Heart left ventricle (tissue), 16 donors: Measurements from ENCODE around the gene PDCD1LG2. TPM values are rescaled to one million over a fixed set of nuclear protein-coding genes. Genes with fewer than 3 reads are reported as not detected.
A peak's percentile ranks its signal among the peaks of the same experiment; 100 is the strongest.

Source experiments
- ATAC-seq, 4 donors: fragments of 200-7000 bp; cut with Tn5 transposase; one replicate each; pipeline ENCODE4 v1.9.1; 2020 to 2022; ENCODE audit warnings: moderate library complexity in 4 of 4, mild to moderate bottlenecking in 3 of 4, moderate number of reproducible peaks in 1 of 4
- DNase-seq, 5 donors: peaks; one replicate each; pipeline ENCODE4 v3.0.0-alpha.2; 2020
- H3K27ac ChIP-seq, 12 donors: fragments of 200-600 bp; sonication (generic) in 4 of 12; one replicate each; pipeline versions ENCODE4 v1.5.0 to v1.8.0; 2016 to 2022; ENCODE audit warnings: mild to moderate bottlenecking in 2 of 12
- H3K27me3 ChIP-seq, 9 donors: fragments of 200-600 bp; sonication (generic) in 2 of 9; one replicate each; pipeline versions ENCODE4 v1.5.1 to v1.8.0; 2016 to 2022; ENCODE audit warnings: mild to moderate bottlenecking in 3 of 9
- H3K36me3 ChIP-seq, 9 donors: fragments of 200-600 bp; sonication (generic) in 2 of 9; one replicate each; pipeline versions ENCODE4 v1.5.0 to v1.8.0; 2018 to 2022; ENCODE audit warnings: mild to moderate bottlenecking in 2 of 9
- H3K4me1 ChIP-seq, 12 donors: fragments of 200-600 bp; sonication (generic) in 4 of 12; one replicate each; pipeline versions ENCODE4 v1.5.0 to v1.8.0; 2016 to 2022; ENCODE audit warnings: mild to moderate bottlenecking in 3 of 12
- H3K4me3 ChIP-seq, 12 donors: fragments of 200-600 bp; sonication (generic) in 4 of 12; one replicate each; pipeline versions ENCODE4 v1.5.0 to v1.8.0; 2017 to 2022; ENCODE audit warnings: mild to moderate bottlenecking in 9 of 12, moderate library complexity in 4 of 12
- H3K9me3 ChIP-seq, 12 donors: fragments of 200-600 bp; sonication (generic) in 4 of 12; one replicate each; pipeline versions ENCODE4 v1.5.0 to v1.8.0; 2016 to 2022; ENCODE audit warnings: mild to moderate bottlenecking in 1 of 12
- CTCF ChIP-seq, 12 donors: fragments of 200-600 bp; sonication (generic) in 4 of 12; IDR thresholded peaks; one replicate each; pipeline versions ENCODE4 v1.5.0 to v1.8.0; 2018 to 2022; ENCODE audit warnings: antibody characterized with exemption in 12 of 12, mild to moderate bottlenecking in 5 of 12
- POLR2A ChIP-seq, 2 donors: fragments of 450-650 bp; IDR thresholded peaks; one replicate each; pipeline ENCODE4 v1.6.1; 2017; ENCODE audit warnings: antibody characterized with exemption in 2 of 2, mild to moderate bottlenecking in 2 of 2, moderate library complexity in 2 of 2
- WGBS, 4 donors: extraction: QIAGEN DNeasy Blood & Tissue Kit in 2 of 4; methylation state at CpG; one replicate each; pipeline versions ENCODE4 v1.1.5 to v1.1.7; 2013 to 2018; 5-methylcytosine and 5-hydroxymethylcytosine counted together
- intact Hi-C, 10 donors: fragments of 100-400 bp; cut with DNase I; formaldehyde crosslinking; loops; one replicate each; pipeline versions ENCODE4 v1.11.1 to v1.14.2; 2022
- polyA plus RNA-seq, 2 donors: library from polyadenylated mRNA; stranded (reverse); fragments of 200-250 nt; gene quantifications; one replicate each; pipeline ENCODE4 v1.2.3, GENCODE V29; 2013
- total RNA-seq, 9 donors: library from RNA; depleted of rRNA in 2 of 9; stranded (reverse); fragments of >200 nt in 2 of 9; fragmentation: NEBNext Ultra II Directional in 3 of 9; extraction: Animal tissue kit (Norgen Biotek cat#: 25700) in 3 of 9; gene quantifications; one replicate each; pipeline versions ENCODE4 v1.1.0 to v1.2.4, GENCODE V29; 2016 to 2023
- donor health status: ischemic (EF 13 %, LVEDD 7.1; RV severe dilation, severe dysfunction).
- donor health status: healthy with polysubstance abuse.
- donor health status: DM: no; HTN: yes; CAD: no.
- donor health status: DM: no; HTN: no; CAD: no.
- donor health status: ischemic (EF 25% LVEDD 6.9; RV normal size, moderate dysfunction).
- donor health status: ischemic (EF 25% LVEDD 5.7; RV mildly dilated, moderate dysfunction).
- donor health status: healthy.
- donor health status: DM: yes; HTN: yes; CAD: no.
- donor health status: ischemic (EF 35%, LVEDD 5.7; RV mildly dilated, moderate dysfunction).
- donor health status: nonischemic (EF 11% LVEDD 7.7; RV severe dilation, severe dysfunction).
- donor health status: DM: yes; HTN: yes; CAD: no.
- donor health status: PGD.
- donor health status: ischemic (EF 29% LVEDD 5.4; RV normal size, mild dysfunction).
- donor health status: nonischemic (EF 23%, LVEDD 6.1; RV moderate dilation, normal function).

PDCD1LG2 gene
- total and polyA plus RNA-seq, 11 donors = 0.53 to 10.5 (median 1.1) TPM

GRCh38 chr9:5499157-5499556, 11.2 kb upstream of the PDCD1LG2 start:
- TF ChIP-seq POLR2A (IDR thresholded peaks at IDR 0.05) (no peak), CTCF (IDR thresholded peaks at IDR 0.05) (no peak)
- DNase-seq (no peak), ATAC-seq (no peak)
- no peaks in the 10 kb centered on the region for H3K27me3 ChIP-seq
- H3K4me1 ChIP-seq = peaks cover 5 to 42% (median 26%) of the 10 kb centered on the region in 12 donors
- peak overlapping the region in 11 of 12 donors; percentile 62 to 95 (median 85) for H3K27ac ChIP-seq
- no peak overlapping the region for H3K4me3 ChIP-seq
- intact Hi-C loops = loop anchor here in 1 of 10 donors (5.0 kb wide), 1 partner anchor 47 kb away; the partner anchor contains the start of gene CD274
- WGBS, 4 donors = 94 to 100% (median 99%) methylated on average over 1 of the region's 1 CpG
- H3K36me3 ChIP-seq = no peaks in the 10 kb centered on the region
- peaks cover 0 to 8% (median 0%) of the 10 kb centered on the region in 12 donors for H3K9me3 ChIP-seq

DNA sequence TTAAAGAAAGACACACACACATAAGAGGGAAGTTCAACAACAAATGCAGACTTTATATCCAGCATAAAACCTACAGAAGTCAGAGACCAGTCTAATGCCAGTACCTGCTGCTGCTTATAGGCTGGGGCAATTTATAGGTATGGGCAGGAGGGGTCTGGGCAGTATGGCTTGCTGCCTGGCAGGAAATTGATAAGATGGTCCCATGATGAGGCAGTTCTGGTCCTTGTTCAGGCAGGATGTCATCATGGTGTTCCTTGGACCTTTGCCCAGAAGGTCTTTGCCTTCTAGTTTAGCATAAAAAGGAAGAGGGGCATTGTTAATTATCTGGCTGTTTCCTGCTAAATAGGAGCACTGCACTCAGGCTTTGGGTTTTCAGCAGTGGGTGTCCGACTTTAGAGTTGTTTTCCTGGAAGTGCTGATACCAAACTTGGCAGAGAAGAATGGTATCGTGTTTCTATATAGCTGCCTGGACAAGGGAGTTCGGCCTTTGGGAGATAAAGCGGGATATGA, 10.4 kb upstream of the PDCD1LG2 start:
- Histone ChIP-seq H3K4me3 (no peak overlapping the region), H3K4me1 (peaks cover 5 to 42% (median 26%) of the 10 kb centered on the region in 12 donors), H3K36me3 (no peaks in the 10 kb centered on the region), H3K27ac (peak overlapping the region; percentile 62 to 95 (median 85)), H3K27me3 (no peaks in the 10 kb centered on the region), H3K9me3 (peaks cover 0 to 14% (median 0%) of the 10 kb centered on the region in 12 donors)
- intact Hi-C loops = loop anchor here in 7 of 10 donors (5.0 kb wide), 4 partner anchors 43 to 82 kb away; partner anchors contain the start of gene CD274 (in 4 of the 7)
- DNase-seq = peak in 3 of 5 donors; percentile 35 to 65 (median 60)
- WGBS, 4 donors = 9 to 29% (median 22%) methylated on average over 4 of the region's 4 CpGs
- TF ChIP-seq POLR2A (IDR thresholded peaks at IDR 0.05) = no peak
- TF ChIP-seq CTCF (IDR thresholded peaks at IDR 0.05) = no peak
- ATAC-seq = peak; percentile 55 to 69 (median 61)

DNA sequence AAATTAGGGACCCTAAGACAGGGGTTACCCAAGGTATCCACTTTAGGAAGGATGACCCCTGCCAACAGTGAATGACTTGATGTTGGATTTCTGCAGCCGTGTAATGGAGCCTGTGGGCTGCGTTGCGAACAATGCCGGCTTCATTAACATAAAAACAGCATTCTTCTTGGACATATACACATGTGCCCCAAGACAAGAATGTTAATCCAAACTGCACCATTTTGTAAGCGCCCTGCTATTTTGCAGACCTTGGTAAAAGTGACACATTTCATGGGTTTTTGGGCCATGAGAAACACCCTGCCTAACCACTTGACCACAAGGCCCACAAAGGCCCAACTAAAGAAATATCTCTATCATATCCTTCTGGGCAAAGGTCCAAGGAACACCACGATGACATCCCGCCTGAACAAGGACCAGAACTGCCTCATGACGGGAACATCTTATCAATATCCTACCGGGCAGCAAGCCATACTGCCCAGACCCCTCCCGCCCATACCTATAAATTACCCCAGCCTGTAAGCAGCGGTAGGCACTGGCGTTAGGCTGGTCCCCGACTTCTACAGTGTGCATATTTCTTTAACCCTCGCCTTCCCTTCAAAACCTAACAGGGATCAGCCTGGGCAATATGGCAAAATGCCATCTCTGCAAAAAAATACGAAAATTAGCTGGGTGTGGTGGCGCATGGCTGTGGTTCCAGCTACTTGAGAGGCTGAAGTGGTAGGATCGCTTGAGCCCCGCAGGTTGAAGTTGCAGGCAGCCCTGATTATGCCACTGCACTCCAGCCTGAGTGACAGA, 9.7 kb upstream of the PDCD1LG2 start:
- peak; percentile 88 to 89 (median 88) for ATAC-seq
- Histone ChIP-seq H3K4me1 (peaks cover 5 to 42% (median 26%) of the 10 kb centered on the region in 12 donors), H3K27me3 (no peaks in the 10 kb centered on the region), H3K36me3 (no peaks in the 10 kb centered on the region), H3K4me3 (peak overlapping the region in 3 of 12 donors; percentile 21 to 24 (median 23)), H3K9me3 (peaks cover 0 to 15% (median 0%) of the 10 kb centered on the region in 12 donors), H3K27ac (peak overlapping the region; percentile 62 to 95 (median 85))
- TF ChIP-seq POLR2A (IDR thresholded peaks at IDR 0.05) (peak in 1 of 2 donors; percentile 63), CTCF (IDR thresholded peaks at IDR 0.05) (no peak)
- intact Hi-C loops = loop anchor here in 6 of 10 donors (5.0 kb wide), 4 partner anchors 43 to 82 kb away; partner anchors contain the start of gene CD274 (in 3 of the 6)
- 20 to 21% (median 20%) methylated on average over 18 of the region's 18 CpGs for WGBS, 4 donors
- peak; percentile 69 to 88 (median 79) for DNase-seq

- DNase-seq = peak in 2 of 5 donors; percentile 29 to 49
- TF ChIP-seq CTCF (IDR thresholded peaks at IDR 0.05) (no peak), POLR2A (IDR thresholded peaks at IDR 0.05) (no peak)
- intact Hi-C loops = loop anchor here in 6 of 10 donors (5.0 kb wide), 4 partner anchors 45 to 80 kb away; partner anchors contain the start of gene CD274 (in 3 of the 6)
These were observed 7.8 kb upstream of the PDCD1LG2 start for GRCh38 chr9:5502553-5502952.

More at GRCh38 chr9:5502553-5502952, 7.8 kb upstream of the PDCD1LG2 start:
- H3K27ac ChIP-seq = no peak overlapping the region
- WGBS, 4 donors = 45 to 100% (median 61%) methylated on average over 1 to 6 of the region's 6 CpGs
- no peak overlapping the region for H3K4me3 ChIP-seq
- no peaks in the 10 kb centered on the region for H3K36me3 ChIP-seq
- peaks cover 0 to 15% (median 0%) of the 10 kb centered on the region in 12 donors for H3K9me3 ChIP-seq
- peaks cover 5 to 42% (median 26%) of the 10 kb centered on the region in 12 donors for H3K4me1 ChIP-seq
- peak in 1 of 4 donors; percentile 9 for ATAC-seq
- H3K27me3 ChIP-seq = no peaks in the 10 kb centered on the region
